HG02678 (cell line): ENCODE results near the gene LSM14B.
A peak's percentile ranks its signal among the peaks of the same experiment; 100 is the strongest.
"Not testable (repeated sequence)": the region's sequence is repeated elsewhere in the genome, so short reads cannot be mapped to it uniquely, and the experiment has no call there.

Source experiments
- ATAC-seq: cut with Tn5 transposase; IDR thresholded peaks from one replicate; pipeline ENCODE4 v1.9.1; 2021; ENCODE audit warnings: mild to moderate bottlenecking, moderate library complexity; ENCODE audit not compliant: unreplicated experiment

The LSM14B gene

GRCh38 chr20:62111148-62111547, 11.1 kb upstream of the LSM14B start:
- no peak for ATAC-seq

GRCh38 chr20:62112368-62112767, 9.9 kb upstream of the LSM14B start:
- ATAC-seq: no peak

- ATAC-seq: no peak
Measured at GRCh38 chr20:62114894-62115293, 7.4 kb upstream of the LSM14B start.

- ATAC-seq: not testable (repeated sequence)
Measured at GRCh38 chr20:62115800-62116407, 6.4 kb upstream of the LSM14B start.

GRCh38 chr20:62116558-62117361, 5.5 kb upstream of the LSM14B start:
- no peak for ATAC-seq

- ATAC-seq: no peak
Measured at GRCh38 chr20:62117362-62117646, 5.0 kb upstream of the LSM14B start.

- ATAC-seq: no peak
Measured at GRCh38 chr20:62117658-62118057, 4.6 kb upstream of the LSM14B start.

GRCh38 chr20:62118113-62119043, 3.9 kb upstream of the LSM14B start:
- no peak for ATAC-seq

- ATAC-seq: no peak
Measured at GRCh38 chr20:62119115-62119514, 3.2 kb upstream of the LSM14B start.

- ATAC-seq: no peak
Measured at GRCh38 chr20:62119591-62120364, 2.5 kb upstream of the LSM14B start.

GRCh38 chr20:62120365-62120762, 1.9 kb upstream of the LSM14B start:
- ATAC-seq: no peak

GRCh38 chr20:62120990-62121775, 1.1 kb upstream of the LSM14B start:
- ATAC-seq: peak; percentile 6

GRCh38 chr20:62122654-62123449, 577 bp downstream of the LSM14B start:
- ATAC-seq: peak; percentile 15

- ATAC-seq: no peak
Measured at GRCh38 chr20:62123450-62124118, 1.3 kb downstream of the LSM14B start.

GRCh38 chr20:62126141-62126540, 3.9 kb downstream of the LSM14B start:
- ATAC-seq: no peak

- ATAC-seq: no peak
Measured at GRCh38 chr20:62127799-62128198, 5.5 kb downstream of the LSM14B start.

GRCh38 chr20:62128502-62128901, 6.2 kb downstream of the LSM14B start:
- ATAC-seq: no peak

- no peak for ATAC-seq
Measured at GRCh38 chr20:62129731-62130531, 7.7 kb downstream of the LSM14B start.
